ENCODE results near the gene ZNF425. TPM values are rescaled to one million over a fixed set of nuclear protein-coding genes. Genes with fewer than 3 reads are reported as not detected.
A peak's percentile ranks its signal among the peaks of the same experiment; 100 is the strongest.
"Not testable (repeated sequence)": the region's sequence is repeated elsewhere in the genome, so short reads cannot be mapped to it uniquely, and the experiment has no call there.

ZNF425 gene, protein sequence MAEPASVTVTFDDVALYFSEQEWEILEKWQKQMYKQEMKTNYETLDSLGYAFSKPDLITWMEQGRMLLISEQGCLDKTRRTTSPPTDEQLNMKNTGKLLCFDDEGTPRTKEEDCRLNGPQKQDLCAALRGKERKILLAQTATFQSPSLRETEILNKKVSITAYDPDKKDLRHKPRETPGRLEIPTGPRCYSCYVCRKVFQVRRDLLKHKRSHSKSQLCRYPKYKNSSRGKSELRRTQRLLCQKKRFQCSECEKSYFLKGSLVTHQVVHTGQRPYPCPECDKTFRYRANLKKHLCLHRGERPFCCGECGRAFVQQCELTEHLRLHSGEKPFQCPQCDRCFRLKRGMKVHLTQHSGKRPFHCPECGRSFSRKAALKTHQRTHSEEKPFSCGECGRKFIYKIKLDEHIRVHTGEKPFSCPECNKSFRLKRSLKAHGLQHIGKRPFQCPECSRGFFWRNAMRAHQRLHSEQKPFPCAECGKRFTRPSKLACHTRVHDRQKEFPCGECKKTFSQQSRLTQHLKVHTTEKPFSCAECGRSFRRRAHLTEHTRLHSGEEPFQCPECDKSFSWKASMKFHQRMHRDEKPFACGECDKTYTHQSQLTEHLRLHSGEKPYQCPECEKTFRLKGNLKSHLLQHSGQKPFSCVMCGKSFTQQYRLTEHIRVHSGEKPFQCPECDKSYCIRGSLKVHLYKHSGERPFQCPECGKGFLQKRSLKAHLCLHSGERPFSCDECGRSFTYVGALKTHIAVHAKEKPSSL
- polyA plus RNA-seq (ENCODE audit: insufficient read length in 4 of 4), result 1 to 10 TPM; 6.4 to 9.1 (median 7.0) TPM

DNA sequence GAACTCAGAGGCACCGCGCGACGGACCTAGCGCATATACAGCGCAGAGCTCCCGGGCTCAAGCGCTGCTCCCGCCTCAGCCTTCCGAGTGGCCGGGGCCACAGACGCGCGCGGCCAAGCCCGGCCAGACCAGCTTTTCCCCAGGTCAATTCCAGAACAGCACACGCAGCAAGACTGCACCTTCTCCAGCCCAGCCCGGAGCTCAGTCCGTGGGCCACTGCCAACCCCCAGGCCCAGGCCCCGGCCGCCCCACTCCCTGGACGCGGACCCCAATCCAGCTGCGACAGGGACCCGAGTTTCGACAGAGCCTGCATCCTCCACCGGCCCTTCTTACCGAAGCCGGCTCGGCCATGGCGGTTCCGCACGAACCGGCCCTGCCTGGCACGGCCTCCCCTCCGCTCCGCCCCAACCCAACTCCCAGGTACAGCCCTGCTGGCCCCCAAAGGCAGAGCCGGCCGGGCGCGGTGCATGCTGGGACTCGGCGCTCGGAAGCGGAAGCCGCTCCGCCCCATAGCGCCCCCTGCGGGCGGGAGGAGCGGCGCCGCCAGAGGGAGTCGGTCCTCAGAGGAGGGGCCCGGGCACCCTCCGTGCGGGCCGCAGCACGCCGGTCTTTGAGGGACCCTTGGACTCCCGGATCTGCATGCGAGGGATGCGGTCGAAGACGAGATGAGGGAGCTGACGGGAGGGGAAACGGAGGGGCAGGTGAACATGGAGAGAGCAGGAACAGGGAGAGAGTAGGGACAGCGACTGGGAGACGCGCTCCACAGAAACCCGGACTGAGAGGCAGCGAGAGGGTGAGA lies at the start of gene ZNF425:
TSS of gene ZNF425 (minus strand) at position 462 of the 799 bp plus-strand sequence. CDS start at position 351, 111 bp downstream.
- peak; percentile 90 to 92 (median 91) for DNase-seq (ENCODE audit: low read depth in 4 of 4, low spot score in 3 of 4)

DNA sequence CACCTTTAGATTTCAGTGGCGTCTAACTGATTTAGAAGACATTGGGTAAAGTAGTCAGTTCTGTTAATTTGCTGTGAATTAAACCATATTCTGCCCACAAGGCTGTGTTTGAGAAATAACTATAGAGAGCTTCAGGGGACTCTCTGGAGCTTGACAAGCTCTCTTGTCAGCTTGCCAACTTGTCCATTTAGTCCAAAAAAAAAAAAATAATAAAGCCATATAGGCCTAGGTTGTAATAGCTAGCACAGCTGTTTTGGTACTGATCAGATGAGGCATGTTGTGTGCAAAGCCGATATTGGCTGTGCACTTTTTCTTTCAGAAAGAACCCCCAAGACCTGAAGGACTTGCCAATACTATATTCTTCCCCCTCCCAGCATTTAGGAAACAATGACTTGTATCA lies 49.0 kb upstream of the ZNF425 start:
- no peak for DNase-seq (ENCODE audit: low read depth in 4 of 4, low spot score in 3 of 4)

DNA sequence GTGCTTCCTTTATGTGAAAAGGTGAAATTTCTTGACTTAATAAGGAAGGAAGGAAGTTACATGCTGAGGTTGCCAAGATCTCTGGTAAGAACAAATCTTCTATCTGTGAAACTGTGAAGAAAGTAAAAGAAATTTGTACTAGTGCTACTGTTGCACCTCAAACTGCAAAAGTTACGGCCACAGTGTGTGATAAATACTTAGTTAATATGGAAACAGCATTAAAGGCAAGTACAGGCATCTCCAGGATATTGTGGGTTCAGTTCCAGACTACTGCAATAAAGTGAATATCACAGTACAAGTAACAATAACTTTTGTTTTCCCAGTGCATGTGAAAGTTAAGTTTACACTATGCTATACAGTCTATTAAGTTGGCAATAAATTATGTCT lies 46.4 kb upstream of the ZNF425 start:
- no peak for DNase-seq (ENCODE audit: low read depth in 4 of 4, low spot score in 3 of 4)

DNA sequence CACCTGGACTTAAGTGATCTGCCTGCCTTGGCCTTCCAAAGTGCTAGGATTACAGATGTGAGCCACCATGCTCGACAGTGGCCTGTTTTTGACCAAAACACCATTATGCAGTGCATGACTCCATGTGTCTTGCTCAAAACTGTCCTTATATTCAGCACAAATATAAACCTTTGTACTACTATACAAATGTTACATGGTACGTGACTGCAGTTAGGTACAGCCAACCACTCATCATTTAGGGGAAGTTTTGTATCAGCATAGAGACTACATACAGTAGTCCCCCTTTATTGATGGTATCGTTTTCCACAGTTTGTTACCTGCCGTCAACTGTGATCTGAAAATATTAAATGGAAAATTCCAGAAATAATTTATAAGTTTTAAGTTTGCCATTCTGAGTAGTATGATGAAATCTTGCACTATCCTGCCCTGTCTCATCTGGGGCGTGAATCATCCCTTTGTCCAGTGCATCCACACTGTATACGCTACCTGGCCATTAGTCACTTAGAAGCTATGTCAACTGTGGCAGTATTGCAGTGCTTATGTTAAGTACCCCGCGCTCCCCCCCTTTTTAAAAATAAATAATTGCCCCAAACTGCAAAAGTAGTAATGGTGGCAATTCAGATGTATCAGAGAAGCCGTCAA lies 45.9 kb upstream of the ZNF425 start:
- no peak for DNase-seq (ENCODE audit: low read depth in 4 of 4, low spot score in 3 of 4)

DNA sequence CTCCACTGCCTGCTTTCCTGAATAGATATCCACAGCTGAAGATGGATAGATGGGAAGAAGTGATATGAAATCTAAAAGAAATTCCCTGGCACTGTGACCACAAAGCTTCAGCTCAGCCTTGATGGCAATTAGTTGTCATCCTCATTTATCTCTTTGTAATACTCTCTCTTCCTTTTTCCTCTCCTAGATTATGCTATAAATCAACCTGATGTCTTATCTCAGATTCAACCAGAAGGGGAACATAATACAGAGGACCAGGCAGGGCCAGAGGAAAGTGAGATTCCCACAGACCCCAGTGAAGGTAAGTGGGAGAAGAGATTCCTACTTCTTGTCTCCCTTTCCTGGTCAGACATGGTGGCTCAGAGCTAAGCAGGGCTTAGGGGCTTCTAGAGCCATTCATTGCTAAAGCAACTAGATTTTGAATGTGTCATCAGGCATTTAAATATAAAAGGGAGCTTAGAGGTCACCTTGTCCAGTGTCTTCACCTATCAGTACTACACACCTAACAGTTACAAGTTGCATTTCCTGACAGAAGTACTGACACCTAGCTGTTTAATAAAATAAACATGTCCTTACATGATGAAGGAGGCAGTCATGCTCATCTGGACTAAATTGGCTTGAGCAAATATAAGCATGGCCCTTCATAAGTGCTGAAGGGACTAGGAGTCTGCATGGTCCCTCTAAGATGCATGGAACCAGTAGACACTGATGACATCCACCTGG lies 40.7 kb upstream of the ZNF425 start:
- no peak for DNase-seq (ENCODE audit: low read depth in 4 of 4, low spot score in 3 of 4)

DNA sequence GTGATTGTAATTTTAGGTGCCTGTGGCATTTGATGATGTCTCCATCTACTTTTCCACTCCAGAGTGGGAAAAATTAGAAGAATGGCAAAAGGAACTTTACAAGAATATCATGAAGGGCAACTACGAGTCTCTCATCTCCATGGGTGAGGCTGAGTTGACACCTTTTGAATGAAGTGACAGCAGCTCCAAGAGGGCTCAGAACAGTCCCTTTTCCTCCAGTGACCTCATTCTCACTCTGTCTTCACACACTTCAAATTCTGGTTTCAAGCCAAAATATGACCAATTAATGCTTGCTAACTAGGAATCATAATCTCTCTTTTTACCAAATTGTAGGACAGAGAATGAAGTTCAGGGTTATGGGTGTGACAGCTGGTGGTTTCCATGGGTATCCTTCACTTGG lies 40.0 kb upstream of the ZNF425 start:
- DNase-seq (ENCODE audit: low read depth in 4 of 4, low spot score in 3 of 4), result no peak

DNA sequence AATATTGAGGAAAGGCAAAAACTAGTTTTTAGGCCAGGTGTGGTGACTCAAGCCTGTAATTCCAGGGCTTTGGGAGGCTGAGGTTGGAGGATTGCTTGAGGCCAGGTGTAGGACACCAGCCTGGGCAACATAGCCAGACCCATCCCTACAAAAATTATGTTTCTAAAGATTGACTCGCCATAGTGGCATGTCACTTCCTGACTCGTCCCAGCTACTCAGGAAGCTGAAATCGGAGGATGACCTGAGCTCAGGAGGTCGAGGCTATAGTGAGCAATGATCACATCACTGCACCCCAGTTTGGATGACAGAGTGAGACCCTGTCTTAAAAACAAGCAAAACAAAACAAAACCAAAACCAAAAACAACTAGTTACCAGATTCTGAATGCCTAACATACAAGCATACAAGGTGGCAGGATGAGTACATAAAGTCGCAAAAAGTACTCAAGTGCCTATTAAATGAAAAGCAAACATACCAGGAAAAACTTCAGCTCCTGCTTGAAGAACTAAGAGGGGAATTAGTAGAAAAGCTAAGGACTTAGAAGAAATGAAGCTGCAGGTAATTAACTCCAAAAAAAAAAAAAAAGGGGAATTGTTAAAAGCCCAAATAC lies 35.2 kb upstream of the ZNF425 start:
- DNase-seq (ENCODE audit: low read depth in 4 of 4, low spot score in 3 of 4), result no peak

DNA sequence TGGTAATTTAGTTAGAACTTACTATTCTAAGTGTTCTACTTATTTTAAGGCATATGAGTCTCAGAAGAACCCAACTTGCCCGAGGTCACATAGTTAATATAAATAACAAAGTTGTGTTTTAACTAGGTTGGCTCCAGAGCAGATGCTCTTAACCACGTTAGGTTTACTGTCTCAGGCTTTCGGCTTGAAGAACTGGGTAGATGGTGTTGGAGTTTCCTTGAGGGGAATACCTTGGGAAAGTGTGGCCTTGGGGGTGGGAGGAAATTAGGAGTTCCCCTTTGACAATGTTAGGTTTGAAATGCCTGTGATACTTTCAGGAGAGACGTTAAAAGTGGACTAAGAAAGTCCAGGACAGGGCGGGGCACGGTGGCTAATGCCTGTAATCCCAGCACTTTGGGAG lies 30.8 kb upstream of the ZNF425 start:
- DNase-seq (ENCODE audit: low read depth in 4 of 4, low spot score in 3 of 4), result no peak

DNA sequence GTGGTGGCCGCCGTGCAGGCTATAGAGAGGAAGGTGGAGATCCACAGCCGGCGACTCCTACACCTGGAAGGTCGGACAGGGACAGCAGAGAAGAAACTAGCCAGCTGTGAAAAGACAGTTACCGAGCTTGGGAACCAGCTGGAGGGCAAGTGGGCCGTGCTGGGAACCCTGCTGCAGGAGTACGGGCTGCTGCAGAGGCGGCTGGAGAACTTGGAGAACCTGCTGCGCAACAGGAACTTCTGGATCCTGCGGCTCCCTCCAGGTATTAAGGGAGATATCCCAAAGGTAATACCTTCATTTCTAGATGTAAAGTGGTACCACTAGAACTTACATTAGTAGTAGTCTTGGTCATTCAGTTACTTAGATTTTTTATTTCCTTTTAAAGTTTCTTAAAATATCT lies 27.9 kb upstream of the ZNF425 start:
- no peak for DNase-seq (ENCODE audit: low read depth in 4 of 4, low spot score in 3 of 4)

DNA sequence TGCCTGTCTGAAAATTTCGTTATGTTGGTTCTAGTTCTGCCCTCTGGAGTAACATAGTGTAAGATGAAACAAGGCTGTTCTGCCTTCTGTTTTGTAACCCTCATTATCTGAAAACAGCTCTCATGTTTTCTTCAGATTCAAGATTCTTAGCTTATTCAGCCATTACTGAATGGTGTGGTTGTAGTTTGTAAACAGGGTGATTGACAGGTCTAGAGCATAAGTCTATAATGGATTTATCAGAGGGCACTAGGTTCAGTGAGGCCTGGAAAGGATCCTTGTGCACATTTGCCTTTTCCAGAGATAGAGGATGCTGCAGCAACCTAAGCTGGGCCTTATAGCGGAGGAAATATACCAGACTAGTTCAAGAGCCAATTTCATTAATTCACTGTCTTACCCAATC lies 27.2 kb upstream of the ZNF425 start:
- no peak for DNase-seq (ENCODE audit: low read depth in 4 of 4, low spot score in 3 of 4)

DNA sequence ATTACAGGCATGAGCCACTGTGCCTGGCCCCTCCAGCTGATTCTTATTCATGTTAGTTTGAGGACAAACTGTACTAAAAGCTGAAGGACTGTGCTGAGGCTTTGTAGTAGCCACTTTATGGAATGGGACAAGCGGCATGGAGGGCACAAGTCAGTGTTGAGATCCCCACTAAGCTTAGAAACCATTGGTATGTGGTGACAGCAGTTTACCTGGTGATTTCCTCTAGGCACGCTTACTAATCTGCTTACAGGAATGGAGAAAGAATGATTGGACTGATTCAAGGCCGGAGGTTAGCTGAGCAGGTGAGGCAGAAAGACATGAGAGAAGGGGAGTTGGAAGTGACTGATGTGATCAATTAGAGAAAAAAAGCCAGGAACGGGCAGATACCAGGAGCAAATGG lies 24.9 kb upstream of the ZNF425 start:
- DNase-seq (ENCODE audit: low read depth in 4 of 4, low spot score in 3 of 4), result no peak

DNA sequence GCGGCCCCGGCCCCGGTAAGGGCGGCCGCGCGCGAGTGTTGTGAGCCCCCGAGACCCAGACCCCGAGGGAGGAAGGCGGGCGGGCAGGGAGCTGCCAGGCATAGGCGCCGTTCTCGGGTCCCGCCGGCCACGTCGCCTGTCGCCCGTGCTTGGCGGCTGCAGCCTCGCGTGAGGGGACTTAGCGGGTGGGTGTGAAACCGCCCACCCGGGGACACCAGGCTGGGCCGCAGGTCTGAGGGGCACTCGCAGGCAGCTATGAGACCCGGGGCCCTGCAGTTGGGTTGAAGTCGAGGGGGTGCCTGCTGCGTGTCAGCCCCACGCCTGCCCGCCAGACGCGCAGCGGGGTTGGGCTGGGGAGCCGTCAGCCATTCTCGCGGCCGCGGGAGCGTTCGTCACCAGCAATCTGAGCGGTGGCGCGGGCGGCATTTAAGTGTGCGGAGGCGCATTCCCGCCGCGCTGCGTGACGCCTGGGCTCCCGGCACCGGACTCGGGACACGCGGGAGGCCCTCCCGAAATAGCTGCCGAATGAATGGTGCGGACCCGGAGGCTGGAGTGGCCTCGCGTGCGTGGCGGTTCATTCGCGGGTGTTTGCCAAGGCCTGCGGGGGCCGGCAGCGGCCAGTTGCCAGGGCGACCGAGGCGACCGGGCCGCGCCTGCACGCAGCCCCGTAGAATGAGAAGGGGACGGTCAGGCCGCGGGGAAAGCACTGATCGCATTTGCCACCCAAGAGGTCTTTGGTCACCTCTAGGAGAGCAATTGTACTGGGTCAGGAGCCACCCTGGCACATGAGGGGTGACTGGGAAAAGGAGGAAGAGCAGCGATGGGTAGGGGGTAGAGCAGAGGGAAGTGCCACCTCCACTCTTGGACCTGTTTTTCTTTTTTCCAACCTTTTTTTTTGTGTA lies 21.9 kb upstream of the ZNF425 start:
- no peak for DNase-seq (ENCODE audit: low read depth in 4 of 4, low spot score in 3 of 4)

DNA sequence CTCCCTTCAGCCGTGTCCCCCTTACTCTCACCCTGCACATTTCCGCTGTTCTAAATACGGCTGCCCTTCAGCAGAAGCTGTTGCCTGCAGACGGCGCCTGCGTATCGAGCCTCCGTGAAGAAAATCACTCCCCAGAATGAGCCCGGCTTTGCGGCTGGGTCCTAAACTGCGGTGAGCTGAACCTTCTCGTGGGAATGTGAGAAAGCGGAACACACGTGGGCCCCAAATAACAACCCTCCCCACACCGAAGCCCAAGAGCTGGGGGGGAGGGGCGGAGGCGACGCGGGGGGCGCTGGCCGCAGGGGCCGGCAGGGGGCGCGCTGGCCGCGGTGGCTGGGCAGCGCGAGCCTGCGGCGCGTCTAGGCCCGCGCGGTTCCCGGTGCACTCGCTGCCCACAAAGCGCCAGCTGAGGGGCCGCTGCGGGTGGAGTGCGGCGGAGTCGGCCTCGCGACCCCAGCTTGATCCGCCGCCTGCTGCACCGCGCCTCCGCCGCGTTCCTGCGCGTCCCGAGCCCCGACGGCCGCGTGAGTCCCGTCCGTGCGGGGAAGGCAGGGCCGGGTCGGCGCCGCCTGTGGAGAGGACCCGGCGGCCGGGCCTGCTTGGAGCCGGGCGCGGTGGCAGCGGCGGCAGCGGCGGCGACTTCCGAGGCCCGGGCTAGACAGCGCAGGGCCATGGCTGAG lies 21.1 kb upstream of the ZNF425 start, which contains the start of gene ZNF398:
TSS of gene ZNF398 (plus strand) at position 382 of the 680 bp plus-strand sequence. CDS start at position 672, 290 bp downstream.
- DNase-seq (ENCODE audit: low read depth in 4 of 4, low spot score in 3 of 4), result peak in 1 of 4 donors; percentile 73

DNA sequence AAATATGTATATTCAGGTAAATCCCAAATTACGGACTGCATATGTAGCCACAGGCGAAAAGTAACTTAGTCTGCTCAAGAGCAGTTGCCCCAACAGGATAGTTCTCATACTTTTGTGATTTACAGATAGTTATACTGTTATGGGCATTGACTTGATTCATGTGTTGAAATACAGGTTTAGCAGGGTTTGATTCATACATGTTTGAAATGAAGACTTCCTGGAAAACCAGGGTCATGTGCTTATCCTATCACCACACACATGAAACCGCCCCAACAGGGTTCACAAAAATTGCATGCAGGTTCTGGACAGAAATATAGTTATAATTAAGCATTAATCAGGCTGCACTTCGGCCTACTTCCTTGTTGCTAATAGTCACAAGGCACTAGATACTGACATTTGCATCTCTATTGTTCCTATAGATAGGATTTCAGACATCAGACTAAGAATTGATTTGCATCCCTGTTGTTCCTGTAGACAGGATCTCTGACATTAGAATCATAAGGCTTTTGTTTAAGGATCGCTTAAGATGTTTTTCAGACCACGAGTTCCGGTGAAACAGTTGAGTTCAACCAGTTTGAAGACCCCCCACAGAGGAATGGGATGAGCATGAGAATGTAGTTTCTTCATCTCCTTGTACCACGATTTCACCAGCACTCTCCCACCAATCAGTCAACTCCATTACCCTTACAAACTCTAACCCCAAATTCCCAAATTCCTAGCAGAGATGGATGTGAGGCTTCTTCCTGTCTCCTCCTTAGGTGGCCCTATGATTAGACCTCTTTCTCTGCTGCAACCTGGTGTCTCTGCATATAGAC lies 19.1 kb upstream of the ZNF425 start:
- no peak for DNase-seq (ENCODE audit: low read depth in 4 of 4, low spot score in 3 of 4)

DNA sequence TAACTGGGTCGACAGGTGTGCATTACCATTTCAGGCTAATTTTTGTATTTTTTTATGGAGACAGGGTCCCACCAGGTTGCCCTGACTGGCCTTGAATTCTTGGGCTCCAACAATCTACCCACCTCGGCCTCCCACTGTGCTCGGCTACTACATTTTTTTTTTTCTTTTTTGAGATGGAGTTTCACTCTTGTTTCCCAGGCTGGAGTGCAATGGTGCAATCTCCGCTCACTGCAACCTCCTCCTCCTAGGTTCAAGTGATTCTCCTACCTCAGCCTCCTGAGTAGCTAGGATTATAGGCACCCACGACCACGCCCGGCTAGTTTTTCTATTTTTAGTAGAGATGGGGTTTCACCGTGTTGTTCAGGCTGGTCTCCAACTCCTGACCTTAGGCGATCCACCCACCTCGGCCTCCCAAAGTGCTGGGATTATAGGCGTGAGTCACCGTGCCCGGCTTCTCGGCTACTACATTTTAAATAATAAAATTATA lies 18.4 kb upstream of the ZNF425 start:
- not testable (repeated sequence) for DNase-seq (ENCODE audit: low read depth in 4 of 4, low spot score in 3 of 4)

DNA sequence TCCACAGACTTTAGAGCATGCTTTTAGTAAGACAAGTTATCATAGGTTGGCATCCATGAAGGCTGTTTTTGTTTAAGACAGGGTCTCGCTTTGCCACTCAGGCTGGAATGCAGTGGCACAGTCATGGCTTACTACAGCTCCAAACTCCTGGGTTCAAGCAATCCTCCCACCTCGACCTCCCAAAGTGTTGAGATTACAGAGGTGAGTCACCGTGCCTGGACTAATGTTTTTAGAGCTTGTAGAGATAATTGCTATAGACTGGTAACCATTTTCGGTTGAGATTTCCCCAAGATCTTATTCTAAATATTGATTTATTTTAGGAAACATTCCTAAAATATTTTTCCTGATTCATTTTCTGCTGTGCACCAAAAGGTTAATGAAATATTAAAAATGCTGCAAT lies 15.8 kb upstream of the ZNF425 start:
- no peak for DNase-seq (ENCODE audit: low read depth in 4 of 4, low spot score in 3 of 4)

DNA sequence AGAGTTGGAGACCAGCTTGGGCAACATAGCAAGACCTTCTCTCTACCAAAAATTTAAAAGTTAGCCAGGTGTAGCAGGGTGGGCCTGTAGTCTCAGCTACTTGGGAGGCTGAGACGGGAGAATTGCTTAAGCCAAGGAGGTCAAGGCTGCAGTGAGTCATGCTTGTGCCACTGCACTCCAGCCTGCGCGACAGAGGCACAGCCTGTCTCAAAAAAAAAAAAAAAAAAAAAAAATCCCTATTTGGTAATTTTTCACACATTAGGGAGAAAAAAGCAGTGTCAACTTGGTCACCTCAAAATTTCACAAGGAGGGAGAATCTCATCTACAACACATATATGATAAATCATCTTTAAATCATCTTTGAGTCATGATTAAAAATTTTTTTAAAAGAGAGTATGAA lies 14.7 kb upstream of the ZNF425 start:
- DNase-seq (ENCODE audit: low read depth in 4 of 4, low spot score in 3 of 4), result no peak
